Parathyroid adenoma (tissue), 2 donors: Measurements from ENCODE around the gene GRIA1.

ENCODE experiments used
- H2AFZ ChIP-seq: fragments of 300-600 bp; sonication (generic); one replicate; pipeline ENCODE4 v1.7.0; 2017; ENCODE audit warnings: antibody characterized with exemption, mild to moderate bottlenecking
- H3K27ac ChIP-seq: fragments of 300-600 bp; sonication (generic); one replicate; pipeline ENCODE4 v1.7.0; 2017
- H3K27me3 ChIP-seq: fragments of 300-600 bp; sonication (generic); one replicate; pipeline ENCODE4 v1.7.0; 2017; ENCODE audit warnings: low read length; ENCODE audit not compliant: control insufficient read depth, insufficient read depth
- H3K36me3 ChIP-seq: fragments of 300-600 bp; sonication (generic); one replicate; pipeline ENCODE4 v1.7.0; 2017; ENCODE audit warnings: low read length; ENCODE audit not compliant: control insufficient read depth, insufficient read depth
- H3K4me1 ChIP-seq: fragments of 300-600 bp; sonication (generic); one replicate; pipeline ENCODE4 v1.7.0; 2017; ENCODE audit warnings: control low read depth
- H3K4me2 ChIP-seq: fragments of 300-600 bp; sonication (generic); one replicate; pipeline ENCODE4 v1.7.0; 2017; ENCODE audit warnings: low read length
- H3K4me3 ChIP-seq: fragments of 300-600 bp; sonication (generic); one replicate; pipeline ENCODE4 v1.7.0; 2017; ENCODE audit warnings: low read depth, low read length
- H3K79me2 ChIP-seq: fragments of 300-600 bp; sonication (generic); one replicate; pipeline ENCODE4 v1.7.0; 2017; ENCODE audit warnings: control low read depth
- H3K9ac ChIP-seq: fragments of 300-600 bp; sonication (generic); one replicate; pipeline ENCODE4 v1.7.0; 2017; ENCODE audit warnings: mild to moderate bottlenecking
- H3K9me3 ChIP-seq: fragments of 300-600 bp; sonication (generic); one replicate; pipeline ENCODE4 v1.7.0; 2017; ENCODE audit warnings: low read length; ENCODE audit not compliant: control insufficient read depth
- TF ChIP-seq, protein P1 (sequence below): fragments of 300-600 bp; sonication (generic); IDR thresholded peaks from one replicate; pipeline ENCODE4 v1.7.0; 2017; ENCODE audit warnings: antibody characterized with exemption, mild to moderate bottlenecking
- donor health status: primary hyperparathyroidism.

GRIA1 gene

DNA sequence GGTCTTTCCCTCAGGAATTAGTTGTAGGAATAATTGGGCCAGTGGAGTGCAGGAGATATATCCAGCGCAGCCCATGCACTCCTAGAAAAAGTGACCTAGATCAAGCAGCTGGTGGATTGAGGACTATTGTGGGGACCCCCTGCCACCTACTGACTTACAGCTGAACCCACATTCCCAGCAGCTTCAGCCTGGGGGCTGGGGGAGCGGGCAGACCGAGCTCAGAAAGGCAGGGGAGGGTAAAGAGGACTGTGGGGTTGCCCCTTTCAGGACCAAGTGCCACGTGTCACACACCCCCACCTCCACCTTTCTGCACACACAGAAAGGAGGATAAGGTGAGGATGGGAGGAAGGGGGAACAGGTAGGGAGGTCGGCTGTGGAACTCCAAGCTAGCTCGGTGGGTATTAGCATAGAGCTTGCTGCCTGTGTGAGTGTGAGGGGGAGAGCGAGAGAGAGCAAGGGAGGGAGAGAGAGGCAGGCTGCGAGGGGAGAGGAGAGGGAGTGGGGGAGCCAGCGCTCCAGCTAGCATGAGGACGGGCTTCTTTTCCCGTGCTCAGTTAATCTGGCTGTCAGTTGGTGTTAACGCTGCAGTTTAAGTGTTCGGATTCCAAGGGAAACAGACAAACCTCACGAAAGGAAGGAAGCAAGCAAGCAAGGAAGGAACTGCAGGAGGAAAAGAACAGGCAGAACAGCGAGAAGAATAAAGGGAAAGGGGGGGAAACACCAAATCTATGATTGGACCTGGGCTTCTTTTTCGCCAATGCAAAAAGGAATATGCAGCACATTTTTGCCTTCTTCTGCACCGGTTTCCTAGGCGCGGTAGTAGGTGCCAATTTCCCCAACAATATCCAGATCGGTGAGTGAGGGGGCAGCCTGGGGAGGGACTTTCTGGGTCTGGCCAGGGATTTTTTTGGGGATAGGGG is at the start of gene GRIA1:
TSS of gene GRIA1 (plus strand) at position 553 of the 920 bp plus-strand sequence.
- Histone ChIP-seq H3K4me2 (no peak within 1 kb of the TSS), H3K79me2 (no peaks in the 10 kb centered on the region), H3K9me3 (no peaks in the 10 kb centered on the region), H3K4me1 (no peaks in the 10 kb centered on the region), H3K36me3 (no peaks in the 10 kb centered on the region), H3K27ac (no peak within 1 kb of the TSS), H3K9ac (no peak within 1 kb of the TSS), H2AFZ (no peak within 1 kb of the TSS), H3K4me3 (no peak within 1 kb of the TSS), H3K27me3 (no peaks in the 10 kb centered on the region)
- TF ChIP-seq, protein P1, sequence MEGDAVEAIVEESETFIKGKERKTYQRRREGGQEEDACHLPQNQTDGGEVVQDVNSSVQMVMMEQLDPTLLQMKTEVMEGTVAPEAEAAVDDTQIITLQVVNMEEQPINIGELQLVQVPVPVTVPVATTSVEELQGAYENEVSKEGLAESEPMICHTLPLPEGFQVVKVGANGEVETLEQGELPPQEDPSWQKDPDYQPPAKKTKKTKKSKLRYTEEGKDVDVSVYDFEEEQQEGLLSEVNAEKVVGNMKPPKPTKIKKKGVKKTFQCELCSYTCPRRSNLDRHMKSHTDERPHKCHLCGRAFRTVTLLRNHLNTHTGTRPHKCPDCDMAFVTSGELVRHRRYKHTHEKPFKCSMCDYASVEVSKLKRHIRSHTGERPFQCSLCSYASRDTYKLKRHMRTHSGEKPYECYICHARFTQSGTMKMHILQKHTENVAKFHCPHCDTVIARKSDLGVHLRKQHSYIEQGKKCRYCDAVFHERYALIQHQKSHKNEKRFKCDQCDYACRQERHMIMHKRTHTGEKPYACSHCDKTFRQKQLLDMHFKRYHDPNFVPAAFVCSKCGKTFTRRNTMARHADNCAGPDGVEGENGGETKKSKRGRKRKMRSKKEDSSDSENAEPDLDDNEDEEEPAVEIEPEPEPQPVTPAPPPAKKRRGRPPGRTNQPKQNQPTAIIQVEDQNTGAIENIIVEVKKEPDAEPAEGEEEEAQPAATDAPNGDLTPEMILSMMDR: no peak

DNA sequence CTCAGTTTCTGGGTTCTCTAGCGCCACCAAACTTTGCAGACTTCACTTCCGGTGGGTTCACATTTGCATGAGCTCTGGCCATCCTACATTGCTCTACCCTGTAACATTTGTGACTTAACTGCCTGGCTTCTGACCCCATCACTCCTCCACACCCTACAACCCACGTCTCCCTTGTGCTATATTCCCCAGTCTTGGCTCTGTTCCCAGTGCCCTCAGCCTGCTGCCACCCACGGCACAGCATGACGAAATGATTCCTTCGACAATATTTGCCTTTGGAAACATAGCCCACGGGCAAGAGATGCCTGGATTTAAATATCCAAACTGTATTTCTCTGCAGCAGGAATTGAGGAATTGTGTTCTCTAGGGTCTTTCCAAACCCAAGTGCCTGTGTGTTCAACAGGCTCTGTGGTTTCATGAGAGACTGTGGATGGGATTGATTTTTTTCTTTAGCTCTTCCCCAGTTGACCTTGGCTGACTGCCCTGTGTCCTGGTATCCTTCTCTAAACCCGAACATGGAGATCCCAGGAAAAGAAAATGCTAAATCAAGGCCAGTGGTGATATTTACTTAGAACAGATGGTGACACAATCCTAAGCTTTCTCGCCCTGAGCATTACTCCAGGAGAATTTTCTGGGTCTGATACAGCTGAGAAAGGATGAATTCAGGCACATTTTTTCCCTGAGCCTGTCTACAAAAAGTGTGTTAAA is 44.4 kb upstream of the GRIA1 start:
- TF ChIP-seq, protein P1: no peak
- Histone ChIP-seq H3K4me2 (no peak overlapping the region), H3K4me1 (no peaks in the 10 kb centered on the region), H3K4me3 (no peak overlapping the region), H3K9me3 (no peaks in the 10 kb centered on the region), H2AFZ (peak overlapping the region; percentile 5), H3K27ac (no peak overlapping the region), H3K9ac (no peak overlapping the region), H3K79me2 (no peaks in the 10 kb centered on the region), H3K27me3 (no peaks in the 10 kb centered on the region), H3K36me3 (no peaks in the 10 kb centered on the region)

DNA sequence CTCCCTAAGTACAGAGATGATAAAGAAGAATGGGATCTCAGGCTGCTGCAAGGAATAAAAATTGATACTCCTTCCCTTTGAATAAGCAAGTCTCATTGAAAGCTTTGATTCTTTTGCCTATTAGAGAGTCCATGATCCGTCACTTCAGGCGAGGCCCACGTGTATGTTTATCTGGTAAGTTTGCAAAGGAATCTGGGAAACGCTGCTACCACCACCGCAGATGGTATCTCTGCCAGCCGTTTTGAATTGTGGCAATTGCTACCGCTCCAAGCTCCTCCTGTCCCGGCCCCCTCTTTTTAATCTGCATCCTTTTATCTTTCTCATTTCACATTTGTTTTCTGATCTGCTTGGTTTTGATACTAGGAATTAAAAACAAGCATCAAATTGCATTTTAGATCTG is 42.9 kb upstream of the GRIA1 start:
- Histone ChIP-seq H3K4me2 (no peak overlapping the region), H3K4me1 (no peaks in the 10 kb centered on the region), H3K4me3 (no peak overlapping the region), H3K79me2 (no peaks in the 10 kb centered on the region), H3K9ac (no peak overlapping the region), H3K36me3 (no peaks in the 10 kb centered on the region), H3K9me3 (no peaks in the 10 kb centered on the region), H2AFZ (peak overlapping the region; percentile 25), H3K27ac (no peak overlapping the region), H3K27me3 (no peaks in the 10 kb centered on the region)
- TF ChIP-seq, protein P1: no peak

DNA sequence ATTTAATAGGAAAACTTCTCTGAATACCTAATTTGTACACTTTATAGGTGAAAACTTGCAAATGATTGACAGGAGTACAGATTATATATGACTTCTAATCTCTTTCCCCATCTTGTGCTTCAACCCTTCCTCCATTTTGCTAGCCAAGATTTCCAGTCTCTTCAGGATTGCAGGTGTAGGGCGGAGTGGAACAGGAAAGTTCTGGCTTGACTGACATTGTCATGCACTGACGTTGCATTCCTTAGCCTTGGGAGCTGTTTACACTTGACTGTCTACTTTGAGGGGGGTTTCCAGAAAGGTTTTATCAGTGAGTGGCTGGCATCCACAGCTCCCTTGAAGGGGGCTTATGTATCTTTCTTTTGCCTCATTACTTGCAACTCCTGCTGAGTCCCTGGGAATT is 34.1 kb upstream of the GRIA1 start:
- H3K9ac ChIP-seq: no peak overlapping the region
- H3K36me3 ChIP-seq: no peaks in the 10 kb centered on the region
- TF ChIP-seq, protein P1: no peak
- no peaks in the 10 kb centered on the region for H3K79me2 ChIP-seq
- no peaks in the 10 kb centered on the region for H3K27me3 ChIP-seq
- no peaks in the 10 kb centered on the region for H3K4me1 ChIP-seq
- no peak overlapping the region for H3K4me3 ChIP-seq
- no peak overlapping the region for H3K4me2 ChIP-seq
- no peak overlapping the region for H3K27ac ChIP-seq
- no peak overlapping the region for H2AFZ ChIP-seq
- H3K9me3 ChIP-seq: no peaks in the 10 kb centered on the region
